Esophagus squamous epithelium (tissue), 5 donors: Measurements from ENCODE around the gene MGAT5. TPM values are rescaled to one million over a fixed set of nuclear protein-coding genes. Genes with fewer than 3 reads are reported as not detected.

Experiments
- DNase-seq: peaks from one replicate; lab custom pipeline; 2025; lab: John Stamatoyannopoulos, UW
- H3K27ac ChIP-seq, 4 donors: fragments of 200-600 bp; sonication (generic); one replicate each; pipeline ENCODE4 v1.5.1; 2016 to 2019; ENCODE audit warnings: mild to moderate bottlenecking in 1 of 4
- H3K27me3 ChIP-seq, 4 donors: fragments of 200-600 bp; sonication (generic); 1 replicate in 3 of 4; 2 replicates in 1 of 4; pipeline versions ENCODE4 v1.5.1 to v1.6.0; 2017 to 2021; ENCODE audit warnings: antibody characterized with exemption in 1 of 4
- H3K36me3 ChIP-seq, 3 donors: fragments of 200-600 bp; sonication (generic); one replicate each; pipeline ENCODE4 v1.5.1; 2016 to 2019
- H3K4me1 ChIP-seq, 3 donors: fragments of 200-600 bp; sonication (generic); one replicate each; pipeline ENCODE4 v1.5.1; 2017 to 2019
- H3K4me3 ChIP-seq, 4 donors: fragments of 200-600 bp; sonication (generic); 1 replicate in 3 of 4; 2 replicates in 1 of 4; pipeline ENCODE4 v1.5.1; 2016 to 2019; ENCODE audit warnings: mild to moderate bottlenecking in 2 of 4, moderate library complexity in 1 of 4
- H3K9me3 ChIP-seq, 3 donors: fragments of 200-600 bp; sonication (generic); one replicate each; pipeline ENCODE4 v1.5.1; 2016 to 2019
- CTCF ChIP-seq, 6 experiments: fragments of 450-650 bp in 4 of 6; fragments of 200-600 bp in 2 of 6; sonication (generic) in 2 of 6; IDR thresholded peaks; one replicate each; pipeline ENCODE4 v1.5.1; 2016 to 2019; ENCODE audit warnings: antibody characterized with exemption in 6 of 6, mild to moderate bottlenecking in 4 of 6, moderate library complexity in 4 of 6
- POLR2A ChIP-seq, 4 donors: fragments of 450-650 bp; IDR thresholded peaks; one replicate each; pipeline ENCODE4 v1.6.1; 2017; ENCODE audit warnings: antibody characterized with exemption in 4 of 4, mild to moderate bottlenecking in 4 of 4, moderate library complexity in 3 of 4
- WGBS, 2 donors: methylation state at CpG; one replicate each; pipeline ENCODE4 v1.1.5; 2018; 5-methylcytosine and 5-hydroxymethylcytosine counted together
- intact Hi-C: fragments of 100-400 bp; cut with DNase I; formaldehyde crosslinking; loops from one replicate; pipeline ENCODE4 v1.15.0; 2022
- total RNA-seq, 4 donors: library from RNA; depleted of rRNA; stranded (reverse); fragments of >200 nt; gene quantifications; one replicate each; pipeline ENCODE4 v1.1.0, GENCODE V29; 2016
- donor health status: DM: yes; HTN: yes; CAD: no.

MGAT5 gene
- total RNA-seq, 4 donors from 2014 or later: 14.2 to 29.2 (median 24.6) TPM

GRCh38 chr2:134217924-134218323 lies 35.9 kb upstream of the MGAT5 start:
- 17 to 50% methylated on average over 1 of the region's 1 CpG for WGBS, 2 donors
- Histone ChIP-seq H3K27ac (no peak overlapping the region), H3K9me3 (no peaks in the 10 kb centered on the region), H3K27me3 (no peaks in the 10 kb centered on the region), H3K4me1 (peaks cover 0 to 42% (median 19%) of the 10 kb centered on the region in 3 donors), H3K4me3 (no peak overlapping the region), H3K36me3 (no peaks in the 10 kb centered on the region)
- DNase-seq: no peak
- TF ChIP-seq POLR2A (IDR thresholded peaks at IDR 0.05) (no peak), CTCF (IDR thresholded peaks at IDR 0.05) (no peak)
- intact Hi-C loops: no loop called here

GRCh38 chr2:134218414-134218813 lies 35.5 kb upstream of the MGAT5 start:
- TF ChIP-seq CTCF (IDR thresholded peaks at IDR 0.05): no peak
- no peak for TF ChIP-seq POLR2A (IDR thresholded peaks at IDR 0.05)
- Histone ChIP-seq H3K27me3 (no peaks in the 10 kb centered on the region), H3K9me3 (no peaks in the 10 kb centered on the region), H3K27ac (no peak overlapping the region), H3K4me1 (peaks cover 0 to 42% (median 19%) of the 10 kb centered on the region in 3 donors), H3K36me3 (no peaks in the 10 kb centered on the region), H3K4me3 (no peak overlapping the region)
- intact Hi-C loops: no loop called here
- 58% methylated on average over 2 of the region's 3 CpGs; no CpG with 5 or more reads in 1 of the 2 donors for WGBS, 2 donors
- DNase-seq: no peak

- intact Hi-C loops: no loop called here
- DNase-seq: no peak
- TF ChIP-seq CTCF (IDR thresholded peaks at IDR 0.05) (no peak), POLR2A (IDR thresholded peaks at IDR 0.05) (no peak)
- H3K4me3 ChIP-seq: no peak overlapping the region
- no peaks in the 10 kb centered on the region for H3K9me3 ChIP-seq
- H3K27me3 ChIP-seq: no peaks in the 10 kb centered on the region
- no peak overlapping the region for H3K27ac ChIP-seq
- no peaks in the 10 kb centered on the region for H3K36me3 ChIP-seq
- 66 to 70% methylated on average over 9 of the region's 9 CpGs for WGBS, 2 donors
- peaks cover 0 to 42% (median 19%) of the 10 kb centered on the region in 3 donors for H3K4me1 ChIP-seq
Measured at GRCh38 chr2:134218930-134219658, 34.8 kb upstream of the MGAT5 start.

- Histone ChIP-seq H3K4me3 (no peak overlapping the region), H3K9me3 (no peaks in the 10 kb centered on the region), H3K36me3 (no peaks in the 10 kb centered on the region), H3K4me1 (peaks cover 0 to 42% (median 19%) of the 10 kb centered on the region in 3 donors), H3K27ac (no peak overlapping the region), H3K27me3 (no peaks in the 10 kb centered on the region)
- WGBS, 2 donors: 84 to 94% methylated on average over 7 of the region's 7 CpGs
- DNase-seq: no peak
- intact Hi-C loops: no loop called here
- TF ChIP-seq CTCF (IDR thresholded peaks at IDR 0.05) (no peak), POLR2A (IDR thresholded peaks at IDR 0.05) (no peak)
Measured at GRCh38 chr2:134220344-134220974, 33.4 kb upstream of the MGAT5 start.

- no peaks in the 10 kb centered on the region for H3K27me3 ChIP-seq
- no peaks in the 10 kb centered on the region for H3K36me3 ChIP-seq
- DNase-seq: no peak
- no peak overlapping the region for H3K27ac ChIP-seq
- no peak for TF ChIP-seq CTCF (IDR thresholded peaks at IDR 0.05)
- intact Hi-C loops: no loop called here
- H3K4me1 ChIP-seq: peaks cover 0 to 6% (median 2%) of the 10 kb centered on the region in 3 donors
- no peak overlapping the region for H3K4me3 ChIP-seq
- peaks cover 0 to 7% (median 6%) of the 10 kb centered on the region in 3 donors for H3K9me3 ChIP-seq
- 81 to 82% methylated on average over 3 of the region's 3 CpGs for WGBS, 2 donors
Measured at GRCh38 chr2:134224005-134224404, 29.9 kb upstream of the MGAT5 start.
